NCI-H774 (cell line): ENCODE data around the gene ABCC12.

ENCODE experiments used
- DNase-seq: peaks from one replicate; lab custom pipeline; 2025; lab: John Stamatoyannopoulos, UW

ABCC12 gene

GRCh38 chr16:48132696-48133095 is 23.1 kb downstream of the ABCC12 start:
- no peak for DNase-seq

GRCh38 chr16:48131201-48131935 is 24.4 kb downstream of the ABCC12 start:
- DNase-seq = no peak

GRCh38 chr16:48129926-48130325 is 25.9 kb downstream of the ABCC12 start:
- DNase-seq = no peak

DNA sequence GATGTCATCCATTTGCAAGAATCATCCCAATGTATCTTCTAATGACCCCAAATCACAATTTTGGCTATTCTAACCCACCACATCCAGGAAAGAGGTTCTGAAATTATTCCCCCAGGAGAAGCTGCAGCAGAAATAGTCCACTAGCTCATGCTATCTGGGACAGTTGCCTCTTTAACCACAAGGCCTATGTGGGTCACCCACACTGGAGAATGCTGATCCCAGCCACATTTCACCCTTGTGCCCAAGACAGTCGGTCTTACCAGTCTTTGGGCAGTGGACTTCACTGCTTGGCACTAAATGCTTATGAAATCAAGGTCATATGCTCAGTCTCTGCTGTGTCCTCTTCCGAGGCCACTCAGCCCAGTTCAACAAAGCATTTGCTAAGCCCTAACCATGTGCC is 27.0 kb downstream of the ABCC12 start:
- DNase-seq = no peak

GRCh38 chr16:48126801-48127644 is 28.8 kb downstream of the ABCC12 start:
- peak; percentile 55 for DNase-seq

GRCh38 chr16:48125888-48126287 is 29.9 kb downstream of the ABCC12 start:
- no peak for DNase-seq

DNA sequence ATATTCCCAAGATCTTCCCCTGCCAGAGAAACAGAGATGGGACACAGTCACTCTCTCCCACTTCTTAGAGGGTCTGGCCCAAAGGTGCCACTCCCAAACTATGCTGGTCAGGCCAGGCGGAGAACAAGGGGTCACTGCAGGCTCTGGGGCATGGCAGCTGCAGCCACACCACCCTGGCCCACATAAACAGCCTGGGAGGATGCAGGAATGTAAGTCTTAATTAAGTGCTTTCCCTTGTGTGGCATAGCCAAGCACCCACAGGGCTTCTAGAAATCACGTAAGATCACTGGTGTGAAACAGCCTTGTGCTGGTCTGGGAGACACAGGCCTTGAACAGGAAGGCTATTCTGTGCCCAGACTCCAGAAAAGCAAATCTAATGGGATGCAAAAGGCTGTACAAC is 31.5 kb downstream of the ABCC12 start:
- DNase-seq = no peak

DNA sequence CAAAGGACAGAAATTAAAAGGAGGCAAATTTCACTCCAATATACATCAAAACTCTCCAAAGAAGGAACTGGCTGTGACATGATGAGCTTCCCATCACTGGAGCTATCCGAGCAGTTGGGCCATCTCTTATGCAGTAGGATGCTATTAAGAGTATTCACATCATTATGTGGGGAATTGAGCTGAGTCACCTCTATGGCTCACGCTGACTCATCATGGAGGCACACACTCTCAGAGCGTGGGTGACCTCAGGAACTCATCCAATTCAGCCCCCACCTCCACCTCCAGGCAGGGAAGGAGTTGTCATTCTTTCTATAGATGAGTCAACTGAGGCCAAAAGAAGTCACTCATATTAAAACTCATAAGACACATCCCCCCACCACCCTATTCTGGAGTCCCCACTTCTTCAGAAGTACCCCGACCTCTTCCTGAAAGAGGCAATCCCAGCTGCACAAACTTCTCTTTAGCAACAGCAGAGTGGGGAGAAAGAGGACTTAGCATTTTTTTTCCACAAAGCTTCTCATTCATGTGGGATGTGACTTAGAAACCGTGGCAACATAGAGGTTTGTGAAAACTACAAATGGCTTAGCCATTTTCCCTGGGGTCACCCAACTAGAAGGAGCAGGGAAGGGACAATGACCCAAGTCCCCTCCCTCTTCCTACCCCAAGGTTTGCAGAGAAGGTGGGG is 32.5 kb downstream of the ABCC12 start:
- no peak for DNase-seq

GRCh38 chr16:48121276-48121675 is 34.5 kb downstream of the ABCC12 start:
- DNase-seq = no peak

GRCh38 chr16:48118841-48119240 is 37.0 kb downstream of the ABCC12 start:
- no peak for DNase-seq

GRCh38 chr16:48117217-48118105 is 38.3 kb downstream of the ABCC12 start:
- peak; percentile 67 for DNase-seq

DNA sequence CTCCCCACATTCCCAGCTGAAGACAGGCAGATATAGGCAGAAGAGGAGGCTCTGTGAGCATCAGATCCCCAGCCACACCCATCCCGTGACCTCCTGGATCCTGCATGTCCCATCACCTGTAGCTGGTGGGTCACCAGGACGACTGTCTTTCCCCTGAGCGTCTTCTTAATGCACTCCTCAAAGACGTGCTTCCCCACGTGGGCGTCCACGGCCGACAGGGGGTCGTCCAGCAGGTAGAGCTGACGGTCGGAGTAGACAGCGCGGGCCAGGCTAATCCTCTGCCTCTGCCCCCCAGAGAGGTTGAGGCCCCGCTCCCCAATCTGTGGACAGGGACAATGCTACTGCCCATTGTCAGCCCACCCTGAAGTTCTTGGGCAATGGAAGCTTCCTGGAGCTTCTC is 40.5 kb downstream of the ABCC12 start:
- no peak for DNase-seq

GRCh38 chr16:48114410-48114809 is 41.4 kb downstream of the ABCC12 start:
- no peak for DNase-seq

- no peak for DNase-seq
Observed at GRCh38 chr16:48113471-48113870, 42.3 kb downstream of the ABCC12 start.

- DNase-seq = no peak
Observed at GRCh38 chr16:48113001-48113400, 42.8 kb downstream of the ABCC12 start.

- DNase-seq = no peak
Observed at GRCh38 chr16:48112600-48112999, 43.2 kb downstream of the ABCC12 start.

- DNase-seq = no peak
Observed at GRCh38 chr16:48110982-48111381, 44.8 kb downstream of the ABCC12 start.

DNA sequence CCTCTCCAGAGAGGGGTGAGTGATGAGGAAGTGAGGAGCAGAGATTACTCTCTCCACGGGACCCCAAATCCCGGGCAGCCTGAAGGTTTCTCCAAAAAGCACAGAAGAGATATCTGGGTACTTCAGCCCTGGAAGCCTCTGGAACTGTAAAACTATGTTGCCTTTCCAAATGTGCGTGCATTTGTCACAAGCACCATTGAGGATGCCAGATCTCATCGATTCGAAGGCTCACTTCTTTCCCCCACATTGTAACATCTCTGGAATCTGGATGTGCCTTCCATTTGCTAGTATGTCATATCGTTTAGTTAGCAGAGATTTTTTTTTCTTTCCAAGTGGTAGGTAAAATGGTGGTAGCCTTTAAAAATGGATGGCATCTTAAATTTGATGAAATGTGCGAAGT is 45.8 kb downstream of the ABCC12 start:
- no peak for DNase-seq

GRCh38 chr16:48109475-48109874 is 46.3 kb downstream of the ABCC12 start:
- DNase-seq = no peak

DNA sequence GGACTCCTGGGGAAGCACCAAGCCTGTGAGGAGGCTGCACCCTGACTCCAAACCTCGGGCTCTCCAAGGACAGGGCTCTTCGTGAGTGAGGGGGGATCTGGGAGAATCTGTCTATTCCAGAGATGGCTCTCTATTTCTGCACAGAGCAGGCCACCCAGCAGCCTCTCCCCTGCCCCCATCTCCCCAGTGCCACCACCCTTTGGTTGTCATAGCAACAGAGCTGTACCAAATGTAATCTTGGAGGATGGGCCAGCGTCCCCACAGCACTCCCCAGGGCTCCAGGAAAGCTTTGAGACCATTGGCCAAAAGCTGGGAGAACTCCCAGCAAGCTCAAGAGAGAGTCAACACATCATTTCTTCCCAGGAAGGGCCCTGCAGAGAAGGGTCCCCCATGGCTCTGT is 49.3 kb downstream of the ABCC12 start:
- no peak for DNase-seq
